ENCODE results near the gene OR4P4.

OR4P4 gene

GRCh38 chr11:55634813-55635212 lies at the start of gene OR4P4:
Gene OR4P4 (plus strand): TSS chr11:55635113.
- DNase-seq (ENCODE audit: low read depth, low spot score), result no peak

- DNase-seq (ENCODE audit: low read depth, low spot score), result no peak
Observed at GRCh38 chr11:55607545-55607944, 27.4 kb upstream of the OR4P4 start, which contains the start of gene OR4C11. Gene OR4C11 (minus strand): TSS chr11:55607645. CDS start chr11:55604373, 3,272 bp downstream.

- no peak for DNase-seq (ENCODE audit: low read depth, low spot score)
Observed at GRCh38 chr11:55624531-55624930, 10.4 kb upstream of the OR4P4 start.

- no peak for DNase-seq (ENCODE audit: low read depth, low spot score)
Observed at GRCh38 chr11:55648027-55648426, 13.1 kb downstream of the OR4P4 start, which contains the start of gene OR4S2. Gene OR4S2 (plus strand): TSS chr11:55648327. CDS start chr11:55650904, 2,577 bp downstream.

- no peak for DNase-seq (ENCODE audit: low read depth, low spot score)
Observed at GRCh38 chr11:55652560-55652959, 17.6 kb downstream of the OR4P4 start.

- DNase-seq (ENCODE audit: low read depth, low spot score), result no peak
Observed at GRCh38 chr11:55655096-55655495, 20.2 kb downstream of the OR4P4 start.

GRCh38 chr11:55658031-55658573 lies 23.2 kb downstream of the OR4P4 start:
- no peak for DNase-seq (ENCODE audit: low read depth, low spot score)

- DNase-seq (ENCODE audit: low read depth, low spot score), result no peak
Observed at GRCh38 chr11:55658608-55659007, 23.7 kb downstream of the OR4P4 start.

GRCh38 chr11:55661901-55662300 lies 27.0 kb downstream of the OR4P4 start, which contains the start of gene OR4C6:
Gene OR4C6 (plus strand): TSS chr11:55662201. CDS start chr11:55665167, 2,966 bp downstream.
- no peak for DNase-seq (ENCODE audit: low read depth, low spot score)

- DNase-seq (ENCODE audit: low read depth, low spot score), result no peak
Observed at GRCh38 chr11:55669376-55669775, 34.5 kb downstream of the OR4P4 start.

- no peak for DNase-seq (ENCODE audit: low read depth, low spot score)
Observed at GRCh38 chr11:55673860-55674259, 38.9 kb downstream of the OR4P4 start.

Measured in iPS DF 19.7 (cell line).